ES-I3 (cell line): ENCODE results near the gene RHO.

Experiments used
- H3K36me3 ChIP-seq: 2 replicates; pipeline ENCODE4 v1.6.1; 2013; ENCODE audit warnings: mild to moderate bottlenecking, low read length, control low read depth, moderate library complexity; ENCODE audit not compliant: insufficient read depth
- H3K4me1 ChIP-seq: 2 replicates; pipeline ENCODE4 v1.6.1; 2013; ENCODE audit warnings: mild to moderate bottlenecking, control low read depth, low read length; ENCODE audit not compliant: insufficient read depth
- H3K9ac ChIP-seq: 2 replicates; pipeline ENCODE4 v1.6.1; 2013; ENCODE audit warnings: low read depth, mild to moderate bottlenecking, low read length, moderate library complexity
- H3K9me3 ChIP-seq: 2 replicates; pipeline ENCODE4 v1.6.1; 2013; ENCODE audit warnings: mild to moderate bottlenecking, low read length, moderate library complexity; ENCODE audit not compliant: control insufficient read depth, insufficient read depth

Gene RHO

DNA sequence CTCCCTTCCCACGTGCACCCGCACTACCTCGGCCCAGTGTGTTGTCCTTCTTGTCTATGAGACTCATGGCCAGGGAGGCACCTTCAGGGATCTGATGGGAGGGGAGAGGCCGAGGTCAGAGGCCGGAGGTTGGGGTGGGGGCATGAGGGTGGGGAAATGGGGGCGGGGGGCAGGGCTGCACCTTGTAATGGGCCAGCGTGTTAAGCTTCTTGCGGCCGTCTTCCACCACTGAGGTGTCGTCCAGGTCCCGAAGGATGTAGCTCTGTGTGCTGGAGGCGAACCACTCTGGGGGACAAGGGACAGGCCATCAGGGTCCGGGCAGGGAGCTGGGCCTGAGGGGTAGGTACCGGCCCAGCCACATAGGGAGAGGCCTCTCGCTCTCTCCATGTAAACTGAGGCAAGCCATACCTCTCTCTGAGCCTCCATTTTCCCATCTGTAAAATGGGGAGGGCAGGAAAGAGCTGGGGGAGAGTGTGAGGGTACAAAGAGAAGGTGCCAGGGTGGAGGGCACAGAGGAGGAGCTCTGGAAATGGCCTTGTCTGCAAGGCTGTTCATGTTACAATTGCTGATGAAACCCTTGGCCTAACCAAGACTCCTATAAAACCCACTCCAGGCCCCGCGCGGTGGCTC lies 33.3 kb downstream of the RHO start:
- Histone ChIP-seq H3K4me1 (peaks cover 34% of the 10 kb centered on the region), H3K9ac (no peak overlapping the region), H3K9me3 (no peaks in the 10 kb centered on the region), H3K36me3 (peaks cover 26% of the 10 kb centered on the region)

DNA sequence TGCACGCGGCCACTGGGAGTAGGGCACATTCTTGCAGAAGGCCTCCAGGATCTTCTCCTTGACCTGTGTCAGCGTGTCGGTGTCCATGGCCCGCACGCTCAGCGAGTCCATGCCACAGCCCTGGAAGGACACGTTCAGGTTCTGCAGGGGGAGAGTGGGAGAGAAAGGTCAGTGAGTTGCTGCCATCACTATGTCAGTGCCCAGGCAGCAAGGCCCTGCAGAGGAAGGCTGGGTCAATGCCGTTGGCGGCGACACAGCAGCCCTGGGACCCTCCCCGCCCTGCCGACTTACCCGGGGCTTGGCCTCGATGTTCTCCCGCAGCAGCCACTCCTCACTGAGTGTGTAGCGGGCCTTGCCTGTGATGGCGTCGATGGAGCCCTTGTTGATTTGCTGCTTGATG lies 34.4 kb downstream of the RHO start:
- peaks cover 26% of the 10 kb centered on the region for H3K4me1 ChIP-seq
- peaks cover 18% of the 10 kb centered on the region for H3K36me3 ChIP-seq
- H3K9ac ChIP-seq, result no peak overlapping the region
- no peaks in the 10 kb centered on the region for H3K9me3 ChIP-seq

- H3K4me1 ChIP-seq, result peaks cover 21% of the 10 kb centered on the region
- peaks cover 12% of the 10 kb centered on the region for H3K36me3 ChIP-seq
- H3K9ac ChIP-seq, result no peak overlapping the region
- no peaks in the 10 kb centered on the region for H3K9me3 ChIP-seq
These were observed 34.9 kb downstream of the RHO start for GRCh38 chr3:129563332-129563731.

DNA sequence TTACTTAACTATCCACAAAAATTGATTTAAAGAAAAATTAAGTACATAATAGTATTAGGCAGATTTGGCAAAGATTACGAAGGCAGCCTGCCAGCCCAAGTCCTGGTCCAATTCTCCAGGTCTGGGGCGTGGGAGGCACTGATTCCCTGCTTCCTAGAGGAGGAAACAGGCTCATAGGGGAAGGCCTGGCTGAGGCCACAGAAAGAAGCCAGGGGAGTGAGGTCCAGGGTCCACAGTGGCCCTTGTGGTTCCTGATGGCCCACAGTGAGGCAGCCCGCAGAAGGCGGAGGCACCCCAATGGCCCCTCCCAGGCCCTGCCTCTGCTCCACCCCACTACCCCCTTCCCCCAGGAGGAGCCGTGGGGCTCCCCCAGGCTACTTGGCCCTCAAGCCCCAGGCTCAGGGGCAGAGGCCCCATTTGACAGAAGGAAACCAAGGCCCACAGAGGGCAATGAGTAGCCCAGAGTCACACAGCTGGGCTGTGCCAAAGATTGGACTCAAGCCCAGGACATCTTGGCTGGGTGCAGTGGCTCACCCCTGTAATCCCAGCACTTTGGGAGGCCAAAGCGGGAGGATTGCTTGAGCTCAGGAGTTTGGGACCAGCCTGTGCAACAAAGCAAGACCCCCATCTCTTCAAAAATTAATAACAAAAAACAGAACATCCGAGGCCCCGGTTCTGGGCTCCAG lies 35.6 kb downstream of the RHO start:
- Histone ChIP-seq H3K4me1 (peaks cover 15% of the 10 kb centered on the region), H3K36me3 (peaks cover 11% of the 10 kb centered on the region; the same call in 1 of the 2 replicates), H3K9me3 (no peaks in the 10 kb centered on the region), H3K9ac (no peak overlapping the region)

GRCh38 chr3:129564981-129565644 lies 36.7 kb downstream of the RHO start:
- H3K9ac ChIP-seq, result no peak overlapping the region
- H3K9me3 ChIP-seq, result no peaks in the 10 kb centered on the region
- H3K36me3 ChIP-seq, result peaks cover 15% of the 10 kb centered on the region; the same call in 1 of the 2 replicates
- peaks cover 11% of the 10 kb centered on the region; the same call in 1 of the 2 replicates for H3K4me1 ChIP-seq

DNA sequence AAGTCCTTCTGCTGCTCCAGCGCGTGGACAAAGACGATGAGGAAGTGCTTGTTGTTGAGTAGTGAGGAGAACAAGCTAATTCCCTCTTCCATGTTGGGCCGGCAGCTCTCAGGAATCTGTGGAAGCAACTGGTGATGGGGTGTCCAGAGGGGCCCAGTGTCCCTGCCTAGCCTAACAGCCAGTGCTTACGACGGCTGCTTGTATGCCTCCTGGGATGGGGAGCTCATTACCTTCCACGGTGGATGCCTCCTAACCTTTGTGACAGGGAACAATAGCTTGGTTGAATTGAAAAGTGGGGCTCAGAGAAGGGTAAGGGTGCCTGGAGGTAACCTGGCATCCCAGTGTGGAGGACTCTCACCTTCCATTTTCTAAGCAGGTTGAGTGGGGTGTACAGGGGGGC lies 37.5 kb downstream of the RHO start:
- Histone ChIP-seq H3K4me1 (peaks cover 5% of the 10 kb centered on the region; the same call in 1 of the 2 replicates), H3K9me3 (no peaks in the 10 kb centered on the region), H3K36me3 (peaks cover 16% of the 10 kb centered on the region; the same call in 1 of the 2 replicates), H3K9ac (no peak overlapping the region)

DNA sequence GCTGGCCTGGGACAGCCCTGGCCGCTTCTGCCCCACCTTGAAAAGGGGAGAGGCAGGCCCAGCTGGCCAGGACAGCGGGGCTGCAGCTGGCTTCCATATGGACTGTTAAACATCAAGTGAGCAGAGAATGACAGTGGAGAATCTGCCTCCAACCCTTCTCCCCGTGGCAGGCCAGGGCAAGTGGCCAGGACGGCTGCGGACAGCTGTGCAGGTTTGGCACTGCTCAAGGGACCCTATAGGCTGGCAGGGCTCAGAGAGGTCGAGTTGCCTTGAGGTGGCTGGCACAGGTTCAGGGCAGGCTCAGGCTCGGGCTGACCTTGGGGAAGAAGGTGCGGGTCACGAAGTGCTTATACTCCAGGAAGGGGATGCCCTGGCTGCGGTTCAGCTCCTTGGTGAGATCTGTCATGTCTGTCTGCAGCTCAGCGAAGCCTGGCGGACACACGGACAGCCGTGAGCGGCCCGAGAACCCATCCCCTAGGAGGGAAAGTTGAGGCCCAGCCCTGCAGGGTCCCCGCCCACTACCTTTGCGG lies 38.8 kb downstream of the RHO start:
- H3K9ac ChIP-seq, result no peak overlapping the region
- no peaks in the 10 kb centered on the region for H3K9me3 ChIP-seq
- H3K36me3 ChIP-seq, result peaks cover 16% of the 10 kb centered on the region
- no peaks in the 10 kb centered on the region for H3K4me1 ChIP-seq

- Histone ChIP-seq H3K9ac (no peak overlapping the region), H3K4me1 (no peaks in the 10 kb centered on the region), H3K9me3 (no peaks in the 10 kb centered on the region), H3K36me3 (peaks cover 16% of the 10 kb centered on the region)
These were observed 39.5 kb downstream of the RHO start for GRCh38 chr3:129567939-129568338.

- no peaks in the 10 kb centered on the region for H3K9me3 ChIP-seq
- peaks cover 12% of the 10 kb centered on the region for H3K36me3 ChIP-seq
- no peaks in the 10 kb centered on the region for H3K4me1 ChIP-seq
- H3K9ac ChIP-seq, result no peak overlapping the region
These were observed 41.4 kb downstream of the RHO start for GRCh38 chr3:129569856-129570255.

- 0 out of 2 replicates have a peak, but pooled peaks cover 6% of the 10 kb centered on the region for H3K4me1 ChIP-seq
- H3K36me3 ChIP-seq, result peaks cover 12% of the 10 kb centered on the region
These were observed 43.4 kb downstream of the RHO start for GRCh38 chr3:129571605-129572547.

GRCh38 chr3:129572603-129573002 lies 44.2 kb downstream of the RHO start:
- 0 out of 2 replicates have a peak, but pooled peaks cover 6% of the 10 kb centered on the region for H3K4me1 ChIP-seq
- H3K36me3 ChIP-seq, result peaks cover 12% of the 10 kb centered on the region
- no peaks in the 10 kb centered on the region for H3K9me3 ChIP-seq
- H3K9ac ChIP-seq, result no peak overlapping the region

More at GRCh38 chr3:129571605-129572547, 43.4 kb downstream of the RHO start:
- Histone ChIP-seq H3K9ac (no peak overlapping the region), H3K9me3 (no peaks in the 10 kb centered on the region)

DNA sequence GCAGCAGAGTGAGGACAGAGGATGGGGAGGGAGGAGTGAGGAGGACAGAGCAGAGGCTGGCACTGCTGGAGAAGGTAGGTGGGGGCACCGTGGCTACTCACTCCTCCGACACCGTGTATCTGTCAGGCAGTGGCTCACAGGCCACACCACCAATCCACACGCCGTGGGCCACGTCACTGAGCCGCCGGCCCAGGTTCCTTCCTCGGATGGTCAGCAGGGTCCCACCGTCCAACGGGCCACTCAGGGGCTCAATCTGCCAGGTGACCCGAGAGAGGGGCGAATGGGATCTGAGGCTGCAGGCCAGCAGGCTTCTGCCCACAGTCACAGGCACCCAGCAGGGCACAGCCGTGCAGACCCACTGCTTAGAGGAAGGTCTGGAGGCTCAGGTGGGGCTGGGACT lies 45.1 kb downstream of the RHO start:
- Histone ChIP-seq H3K9me3 (no peaks in the 10 kb centered on the region), H3K4me1 (0 out of 2 replicates have a peak, but pooled peaks cover 6% of the 10 kb centered on the region), H3K36me3 (peaks cover 14% of the 10 kb centered on the region), H3K9ac (no peak overlapping the region)

- H3K9ac ChIP-seq, result no peak overlapping the region
- H3K4me1 ChIP-seq, result 0 out of 2 replicates have a peak, but pooled peaks cover 6% of the 10 kb centered on the region
- H3K36me3 ChIP-seq, result peaks cover 10% of the 10 kb centered on the region
- no peaks in the 10 kb centered on the region for H3K9me3 ChIP-seq
These were observed 45.8 kb downstream of the RHO start for GRCh38 chr3:129574206-129574605.
